Body of pancreas (tissue), 4 donors: ENCODE data around the gene NR2F2.

ENCODE experiments used
- POLR2A ChIP-seq, 3 donors: fragments of 450-650 bp; IDR thresholded peaks; one replicate each; pipeline ENCODE4 v1.6.1; 2016; ENCODE audit warnings: antibody characterized with exemption in 3 of 3, mild to moderate bottlenecking in 2 of 3
- TF ChIP-seq, protein P1 (sequence below), 7 experiments: fragments of 450-650 bp in 4 of 7; fragments of 200-600 bp in 3 of 7; sonication (generic) in 3 of 7; IDR thresholded peaks; one replicate each; pipeline ENCODE4 v1.5.1; 2016 to 2019; ENCODE audit warnings: antibody characterized with exemption in 7 of 7

DNA sequence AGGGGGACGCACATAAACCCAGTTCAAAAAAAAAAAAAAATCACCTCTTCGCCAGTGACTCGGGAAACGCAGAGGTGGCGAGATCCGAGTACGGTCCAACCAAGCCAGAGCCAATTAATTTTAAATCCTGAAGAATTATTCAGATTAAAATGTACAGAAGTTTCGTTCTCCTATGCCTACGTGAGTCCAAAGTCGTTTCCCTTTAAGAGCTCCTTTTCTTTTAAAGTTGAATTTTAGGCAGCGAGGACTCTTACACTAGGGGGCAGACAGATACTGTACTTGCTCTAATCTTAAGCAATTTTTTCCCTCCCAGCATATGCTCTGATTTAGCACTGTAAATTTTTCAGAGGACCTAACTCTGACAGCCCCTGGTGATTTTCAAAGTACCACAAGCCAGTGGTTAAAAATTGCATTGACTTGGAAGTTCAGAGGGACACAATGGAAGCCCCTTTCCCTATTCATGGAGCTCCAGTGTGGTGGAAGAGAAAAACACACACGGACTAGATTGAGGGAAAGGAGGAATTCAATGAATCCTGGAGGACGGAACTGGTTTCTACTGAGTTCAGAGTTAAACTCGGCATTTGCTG is 3.3 kb upstream of the NR2F2 start:
- TF ChIP-seq, protein P1, sequence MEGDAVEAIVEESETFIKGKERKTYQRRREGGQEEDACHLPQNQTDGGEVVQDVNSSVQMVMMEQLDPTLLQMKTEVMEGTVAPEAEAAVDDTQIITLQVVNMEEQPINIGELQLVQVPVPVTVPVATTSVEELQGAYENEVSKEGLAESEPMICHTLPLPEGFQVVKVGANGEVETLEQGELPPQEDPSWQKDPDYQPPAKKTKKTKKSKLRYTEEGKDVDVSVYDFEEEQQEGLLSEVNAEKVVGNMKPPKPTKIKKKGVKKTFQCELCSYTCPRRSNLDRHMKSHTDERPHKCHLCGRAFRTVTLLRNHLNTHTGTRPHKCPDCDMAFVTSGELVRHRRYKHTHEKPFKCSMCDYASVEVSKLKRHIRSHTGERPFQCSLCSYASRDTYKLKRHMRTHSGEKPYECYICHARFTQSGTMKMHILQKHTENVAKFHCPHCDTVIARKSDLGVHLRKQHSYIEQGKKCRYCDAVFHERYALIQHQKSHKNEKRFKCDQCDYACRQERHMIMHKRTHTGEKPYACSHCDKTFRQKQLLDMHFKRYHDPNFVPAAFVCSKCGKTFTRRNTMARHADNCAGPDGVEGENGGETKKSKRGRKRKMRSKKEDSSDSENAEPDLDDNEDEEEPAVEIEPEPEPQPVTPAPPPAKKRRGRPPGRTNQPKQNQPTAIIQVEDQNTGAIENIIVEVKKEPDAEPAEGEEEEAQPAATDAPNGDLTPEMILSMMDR (IDR thresholded peaks at IDR 0.05): peak; percentile 67 to 96 (median 89)
- TF ChIP-seq POLR2A (IDR thresholded peaks at IDR 0.05): no peak
